Urothelium cell line (cell line): ENCODE data around the gene ACSM6.
"Not testable (repeated sequence)": the region's sequence is repeated elsewhere in the genome, so short reads cannot be mapped to it uniquely, and the experiment has no call there.

ENCODE experiments used
- DNase-seq: peaks from one replicate; pipeline ENCODE4 v3.0.0; 2011; ENCODE audit warnings: low spot score, mixed read lengths
- FAIRE-seq: peaks from 2 replicates; lab custom pipeline; 2011; peaks lifted over from hg19 to GRCh38; lab: Jason Lieb, UNC

The ACSM6 gene

GRCh38 chr10:95214369-95214768, 20.3 kb downstream of the ACSM6 start:
- DNase-seq (no peak), FAIRE-seq (no peak)

- DNase-seq (no peak), FAIRE-seq (no peak)
Measured at GRCh38 chr10:95214793-95215192, 20.8 kb downstream of the ACSM6 start.

- FAIRE-seq (no peak), DNase-seq (no peak)
Measured at GRCh38 chr10:95217476-95217875, 23.4 kb downstream of the ACSM6 start.

- DNase-seq (no peak), FAIRE-seq (no peak)
Measured at GRCh38 chr10:95220539-95220938, 26.5 kb downstream of the ACSM6 start.

GRCh38 chr10:95221124-95221523, 27.1 kb downstream of the ACSM6 start:
- no peak for FAIRE-seq
- no peak for DNase-seq

- DNase-seq (no peak), FAIRE-seq (no peak)
Measured at GRCh38 chr10:95225136-95225535, 31.1 kb downstream of the ACSM6 start.

- DNase-seq, FAIRE-seq: not testable (repeated sequence)
Measured at GRCh38 chr10:95228934-95229723, 35.1 kb downstream of the ACSM6 start.

- FAIRE-seq (peak; percentile 63), DNase-seq (peak; percentile 72)
Measured at GRCh38 chr10:95229724-95230627, 35.9 kb downstream of the ACSM6 start.

GRCh38 chr10:95230677-95231586, 36.9 kb downstream of the ACSM6 start:
- not testable (repeated sequence) for FAIRE-seq, DNase-seq

GRCh38 chr10:95233377-95234034, 39.5 kb downstream of the ACSM6 start:
- FAIRE-seq: no peak

GRCh38 chr10:95234951-95235350, 40.9 kb downstream of the ACSM6 start:
- FAIRE-seq (no peak), DNase-seq (no peak)

More at GRCh38 chr10:95233377-95234034, 39.5 kb downstream of the ACSM6 start:
- no peak for DNase-seq

GRCh38 chr10:95235676-95236067, 41.6 kb downstream of the ACSM6 start:
- DNase-seq: no peak
- no peak for FAIRE-seq

- DNase-seq (peak; percentile 41), FAIRE-seq (no peak)
Measured at GRCh38 chr10:95236068-95236903, 42.2 kb downstream of the ACSM6 start.

GRCh38 chr10:95237376-95238170, 43.5 kb downstream of the ACSM6 start:
- DNase-seq (no peak), FAIRE-seq (peak; percentile 70)

- FAIRE-seq, DNase-seq: not testable (repeated sequence)
Measured at GRCh38 chr10:95240096-95240495, 46.1 kb downstream of the ACSM6 start.

GRCh38 chr10:95240811-95241210, 46.8 kb downstream of the ACSM6 start:
- DNase-seq: no peak
- FAIRE-seq: no peak

GRCh38 chr10:95241533-95241932, 47.5 kb downstream of the ACSM6 start:
- FAIRE-seq (no peak), DNase-seq (peak; percentile 53)

- peak; percentile 53 for DNase-seq
Measured at GRCh38 chr10:95242581-95243317, 48.7 kb downstream of the ACSM6 start.

More at GRCh38 chr10:95242581-95243317, 48.7 kb downstream of the ACSM6 start:
- FAIRE-seq: no peak
